BJ (cell line): ENCODE data around the gene SH3BGR. TPM values are rescaled to one million over a fixed set of nuclear protein-coding genes. Genes with fewer than 3 reads are reported as not detected.

ENCODE experiments used
- CTCF ChIA-PET: fragments of 350-600 bp; formaldehyde crosslinking; extraction: SDS; loops from one replicate; lab custom pipeline; 2021; ENCODE audit warnings: antibody characterized with exemption, inconsistent platforms; lab: Yijun Ruan, JAX
- POLR2A ChIA-PET: fragments of 300-600 bp; sonication (Branson Sonifier 250); formaldehyde crosslinking; extraction: SDS; loops from one replicate; lab custom pipeline; 2021; ENCODE audit warnings: antibody characterized with exemption; lab: Charles Lee
- DNase-seq: peaks from one replicate; pipeline ENCODE4 v3.0.0-alpha.2; 2011; ENCODE audit warnings: low read depth
- H3K27me3 ChIP-seq: 2 replicates; pipeline ENCODE4 v1.6.0; 2011; ENCODE audit warnings: low read length; ENCODE audit not compliant: control insufficient read depth, insufficient read depth
- H3K36me3 ChIP-seq: 2 replicates; pipeline ENCODE4 v1.5.1; 2011; ENCODE audit warnings: low read length; ENCODE audit not compliant: control insufficient read depth, insufficient read depth
- H3K4me3 ChIP-seq: 2 replicates; pipeline ENCODE4 v1.5.1; 2011; ENCODE audit warnings: low read depth, mild to moderate bottlenecking, control low read depth, low read length
- CTCF ChIP-seq: IDR thresholded peaks from 2 replicates; pipeline ENCODE4 v1.5.1; 2011; ENCODE audit warnings: low read depth, mild to moderate bottlenecking, control low read depth, inconsistent platforms, low read length, moderate library complexity; ENCODE audit not compliant: insufficient read depth
- polyA plus RNA-seq: library from polyadenylated mRNA; depleted of rRNA; stranded (reverse); fragments of >200 nt; gene quantifications from 2 replicates; pipeline ENCODE4 v1.2.3, GENCODE V29; 2011

The SH3BGR gene
- polyA plus RNA-seq, 1 experiment: 0.23 TPM

- Histone ChIP-seq H3K27me3 (no peaks in the 10 kb centered on the region), H3K36me3 (no peaks in the 10 kb centered on the region), H3K4me3 (no peak overlapping the region)
- ChIA-PET CTCF (interaction anchor here (0.6 to 4.0 kb wide), 18 partner anchors 8 to 241 kb away, joined by 3 to 25 read pairs (median 4); no protein-coding TSS in a partner anchor), POLR2A (no interaction called here)
- DNase-seq: no peak
- TF ChIP-seq CTCF: peak; percentile 86
Measured at GRCh38 chr21:39441502-39442475, 10.0 kb upstream of the SH3BGR start.

DNA sequence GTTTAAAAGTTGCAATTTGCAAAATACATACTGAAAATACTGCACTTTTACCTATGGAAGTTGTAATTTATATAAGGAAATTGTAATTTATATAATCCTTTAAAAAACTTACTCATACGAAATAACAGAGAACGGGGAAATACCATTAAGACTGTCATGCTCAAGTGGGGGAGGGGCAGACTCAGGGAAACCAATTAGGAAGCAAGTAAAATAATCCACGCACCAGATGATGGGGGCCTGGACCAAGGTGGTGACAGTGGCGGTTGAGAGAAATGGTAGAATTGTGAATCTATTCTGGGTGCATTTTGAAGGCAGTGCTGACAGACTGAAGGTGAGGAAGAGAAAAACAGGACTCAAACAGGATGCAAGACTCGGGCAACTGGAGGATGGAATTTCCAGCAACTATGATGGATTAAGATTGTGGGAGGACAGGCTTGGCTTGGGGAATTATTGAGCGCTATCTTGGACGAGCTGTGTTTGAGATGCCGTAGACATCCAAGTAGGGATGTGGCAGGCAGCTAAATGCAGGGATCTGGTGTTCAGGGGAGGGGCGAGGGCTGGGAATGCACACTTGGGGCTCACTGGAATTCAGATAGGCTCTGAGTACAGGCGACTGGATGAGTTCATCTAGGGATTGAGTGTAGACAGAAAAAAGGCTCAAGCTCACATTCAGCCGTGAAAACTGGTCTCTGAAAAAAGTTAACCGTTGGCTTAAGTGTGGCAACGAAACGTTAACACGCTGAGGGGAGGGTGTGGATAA lies 7.2 kb upstream of the SH3BGR start:
- peak overlapping the region; percentile 83 for H3K4me3 ChIP-seq
- no peak for DNase-seq
- CTCF ChIA-PET: interaction anchor here (0.5 to 1.1 kb wide), 3 partner anchors 14 to 1224 kb away, joined by 3 to 4 read pairs (median 3); no protein-coding TSS in a partner anchor
- H3K36me3 ChIP-seq: no peaks in the 10 kb centered on the region
- POLR2A ChIA-PET: interaction anchor here (0.6 kb wide), 1 partner anchor 98 kb away, joined by 3 read pairs; no protein-coding TSS in a partner anchor
- H3K27me3 ChIP-seq: no peaks in the 10 kb centered on the region; the same call in 1 of the 2 replicates
- no peak for TF ChIP-seq CTCF

DNA sequence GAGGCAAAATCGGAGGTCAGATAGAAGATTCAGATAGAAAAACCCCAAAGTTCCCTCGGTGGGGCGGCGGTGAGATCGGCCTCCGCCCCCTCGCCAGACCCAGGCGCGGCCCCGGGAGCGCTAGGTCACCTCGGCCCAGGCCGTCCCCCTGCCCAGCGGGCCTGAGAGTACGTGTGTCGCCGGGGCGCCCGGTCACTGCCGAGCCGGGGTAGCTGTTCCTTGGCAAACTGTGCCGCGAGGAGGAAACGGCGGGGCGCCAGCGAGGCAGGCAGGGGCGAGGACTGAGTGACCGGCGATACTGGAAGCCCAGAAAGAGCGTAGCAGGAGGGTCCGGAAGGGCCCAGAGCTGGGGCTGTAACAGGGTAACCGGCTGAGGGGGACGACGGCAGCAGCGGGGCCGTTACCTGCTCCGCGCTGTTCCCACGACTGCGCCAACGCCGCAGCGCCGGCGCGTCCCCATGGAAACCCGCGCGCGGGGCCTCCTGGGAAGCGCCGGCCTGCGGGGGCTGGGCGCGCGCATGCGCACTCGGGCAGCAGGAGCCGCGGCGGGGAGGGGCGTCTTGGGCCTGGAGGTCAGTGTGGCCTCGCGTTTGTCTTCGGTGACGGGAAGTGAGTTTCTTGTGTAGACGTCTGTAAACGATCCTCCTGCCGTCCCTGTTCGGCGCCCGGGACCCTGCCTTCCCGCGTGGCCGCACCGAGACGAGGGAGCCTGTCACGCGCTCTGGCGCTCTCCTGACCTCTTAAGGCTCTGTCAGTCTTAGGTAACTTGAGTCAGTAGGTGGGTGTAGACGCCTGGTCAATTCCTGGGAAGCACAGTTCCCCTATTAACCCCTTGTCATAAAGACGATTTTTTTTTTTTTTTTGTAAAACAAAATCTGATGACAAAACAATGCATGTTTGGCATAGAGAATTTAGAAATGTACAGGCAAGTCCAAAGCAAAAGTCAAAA lies 6.2 kb upstream of the SH3BGR start, which contains the start of gene LCA5L:
LCA5L (minus strand) TSS at position 458 of the 949 bp plus-strand sequence. CDS start 17,285 bp downstream, outside the sequence.
- no peaks in the 10 kb centered on the region for H3K36me3 ChIP-seq
- ChIA-PET POLR2A (interaction anchor here (0.6 kb wide), 1 partner anchor 99 kb away, joined by 3 read pairs; no protein-coding TSS in a partner anchor), CTCF (interaction anchor here (0.5 to 1.1 kb wide), 3 partner anchors 15 to 1225 kb away, joined by 3 to 4 read pairs (median 3); no protein-coding TSS in a partner anchor)
- H3K27me3 ChIP-seq: no peaks in the 10 kb centered on the region; the same call in 1 of the 2 replicates
- peak; percentile 33; the same call in 1 of the 2 replicates for TF ChIP-seq CTCF
- peak within 1 kb of the TSS; percentile 83 for H3K4me3 ChIP-seq
- DNase-seq: peak; percentile 35

- no peaks in the 10 kb centered on the region; the same call in 1 of the 2 replicates for H3K27me3 ChIP-seq
- no peak for DNase-seq
- no peak for TF ChIP-seq CTCF
- CTCF ChIA-PET: no interaction called here
- H3K4me3 ChIP-seq: no peak overlapping the region
- no peaks in the 10 kb centered on the region for H3K36me3 ChIP-seq
- POLR2A ChIA-PET: no interaction called here
Measured at GRCh38 chr21:39447264-39447663, 4.5 kb upstream of the SH3BGR start.
